C4-2B (cell line): ENCODE measurements around the gene PITPNC1.

Experiments used
- H3K27ac ChIP-seq: fragments of 450-650 bp; 2 replicates; pipeline ENCODE4 v1.5.1; 2017
- ZFX ChIP-seq: fragments of 450-650 bp; IDR thresholded peaks from 2 replicates; pipeline ENCODE4 v1.6.1; 2017
- TF ChIP-seq, protein P1 (sequence below): fragments of 450-650 bp; conservative IDR thresholded peaks from 2 replicates; pipeline ENCODE4 v1.5.1; 2017; ENCODE audit warnings: mild to moderate bottlenecking

PITPNC1 gene

DNA sequence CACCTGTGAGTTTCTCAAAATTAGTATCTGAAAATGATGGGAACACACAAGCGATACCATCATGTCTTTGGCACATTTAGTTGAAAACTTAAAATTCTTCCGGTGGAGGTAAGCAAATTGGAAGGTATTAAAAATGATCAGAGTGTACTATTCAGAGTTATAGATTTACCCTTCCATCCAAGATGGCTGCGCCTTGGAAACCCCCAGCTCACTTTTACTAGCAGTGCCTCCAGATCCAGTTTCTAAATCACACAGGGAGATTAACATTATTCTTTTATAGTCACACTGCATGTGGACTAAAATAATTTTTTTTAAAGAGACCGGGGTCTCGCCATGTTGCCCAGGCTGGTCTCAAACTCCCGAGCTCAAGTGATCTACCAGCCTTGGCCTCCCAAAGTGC is 15.0 kb downstream of the PITPNC1 start:
- no peak overlapping the region for H3K27ac ChIP-seq

DNA sequence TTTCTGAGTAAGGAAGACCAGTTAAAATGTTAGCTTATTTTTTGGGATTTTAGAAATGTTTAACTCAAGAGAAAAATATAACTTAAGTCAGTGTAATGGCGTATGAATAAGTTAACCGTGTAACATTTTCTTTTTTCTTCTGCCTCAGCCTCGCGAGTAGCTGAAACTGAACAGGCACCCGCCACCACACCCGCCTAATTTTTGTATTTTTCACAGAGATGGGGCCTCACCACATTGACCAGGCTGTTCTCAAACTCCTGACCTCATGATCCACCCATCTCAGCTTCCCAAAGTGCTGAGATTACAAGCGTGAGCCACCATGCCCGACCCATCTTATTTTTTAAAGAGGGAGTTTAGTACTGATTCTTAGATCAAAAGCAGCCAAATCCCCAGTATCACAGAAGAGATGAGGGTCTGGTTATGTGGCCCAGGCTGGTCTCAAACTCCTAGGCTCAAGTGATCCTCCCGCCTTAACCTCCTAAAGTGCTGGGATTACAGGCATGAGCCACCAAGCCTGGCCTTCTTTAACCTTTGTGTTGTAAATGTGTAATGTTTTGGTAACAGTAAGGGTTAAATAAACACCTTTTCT is 16.8 kb downstream of the PITPNC1 start:
- no peak overlapping the region for H3K27ac ChIP-seq
- TF ChIP-seq ZFX = no peak
- TF ChIP-seq, protein P1, sequence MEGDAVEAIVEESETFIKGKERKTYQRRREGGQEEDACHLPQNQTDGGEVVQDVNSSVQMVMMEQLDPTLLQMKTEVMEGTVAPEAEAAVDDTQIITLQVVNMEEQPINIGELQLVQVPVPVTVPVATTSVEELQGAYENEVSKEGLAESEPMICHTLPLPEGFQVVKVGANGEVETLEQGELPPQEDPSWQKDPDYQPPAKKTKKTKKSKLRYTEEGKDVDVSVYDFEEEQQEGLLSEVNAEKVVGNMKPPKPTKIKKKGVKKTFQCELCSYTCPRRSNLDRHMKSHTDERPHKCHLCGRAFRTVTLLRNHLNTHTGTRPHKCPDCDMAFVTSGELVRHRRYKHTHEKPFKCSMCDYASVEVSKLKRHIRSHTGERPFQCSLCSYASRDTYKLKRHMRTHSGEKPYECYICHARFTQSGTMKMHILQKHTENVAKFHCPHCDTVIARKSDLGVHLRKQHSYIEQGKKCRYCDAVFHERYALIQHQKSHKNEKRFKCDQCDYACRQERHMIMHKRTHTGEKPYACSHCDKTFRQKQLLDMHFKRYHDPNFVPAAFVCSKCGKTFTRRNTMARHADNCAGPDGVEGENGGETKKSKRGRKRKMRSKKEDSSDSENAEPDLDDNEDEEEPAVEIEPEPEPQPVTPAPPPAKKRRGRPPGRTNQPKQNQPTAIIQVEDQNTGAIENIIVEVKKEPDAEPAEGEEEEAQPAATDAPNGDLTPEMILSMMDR = no peak

More for the DNA sequence above, 15.0 kb downstream of the PITPNC1 start:
- TF ChIP-seq, protein P1 = no peak
- TF ChIP-seq ZFX = no peak

DNA sequence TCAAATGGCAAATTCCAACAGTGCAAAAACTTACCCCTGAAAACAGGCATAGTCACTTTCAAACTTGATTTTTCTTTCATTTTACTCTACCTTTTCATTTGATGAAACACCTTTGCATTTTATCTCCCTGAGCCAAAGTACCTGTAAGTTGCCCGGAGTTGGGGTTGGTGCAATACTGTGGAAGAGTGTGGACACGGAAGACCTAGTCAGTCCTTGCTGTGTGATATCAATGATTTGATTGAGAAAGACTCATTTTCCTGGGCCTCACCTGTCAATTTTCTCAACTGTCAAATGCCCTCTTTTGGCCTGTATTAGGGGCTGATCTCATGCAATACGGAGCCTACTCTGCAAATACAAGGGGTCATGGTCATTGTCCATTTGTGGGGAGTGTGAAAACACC is 22.6 kb downstream of the PITPNC1 start:
- TF ChIP-seq, protein P1 = no peak
- TF ChIP-seq ZFX = no peak
- H3K27ac ChIP-seq = no peak overlapping the region

DNA sequence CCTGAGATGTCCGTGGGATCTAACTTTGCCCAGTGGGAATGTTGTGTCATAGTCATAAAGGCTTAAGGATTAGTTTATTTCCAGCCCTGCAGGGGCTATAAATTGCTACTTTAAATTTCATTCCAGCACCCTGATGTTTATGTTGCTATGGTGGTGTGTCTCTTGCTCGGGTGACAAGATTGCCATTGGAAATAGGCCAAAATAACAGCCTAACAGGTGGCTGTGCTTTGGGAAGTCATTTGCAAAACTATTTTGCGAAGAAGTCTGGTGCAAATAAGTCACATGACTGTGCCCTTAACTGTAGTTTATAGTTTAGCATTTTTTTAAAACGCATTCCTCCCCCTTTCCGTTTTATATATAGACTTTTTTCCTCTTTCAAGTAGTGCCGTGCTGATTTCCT is 23.1 kb downstream of the PITPNC1 start:
- TF ChIP-seq, protein P1 = no peak
- no peak for TF ChIP-seq ZFX
- H3K27ac ChIP-seq = no peak overlapping the region

DNA sequence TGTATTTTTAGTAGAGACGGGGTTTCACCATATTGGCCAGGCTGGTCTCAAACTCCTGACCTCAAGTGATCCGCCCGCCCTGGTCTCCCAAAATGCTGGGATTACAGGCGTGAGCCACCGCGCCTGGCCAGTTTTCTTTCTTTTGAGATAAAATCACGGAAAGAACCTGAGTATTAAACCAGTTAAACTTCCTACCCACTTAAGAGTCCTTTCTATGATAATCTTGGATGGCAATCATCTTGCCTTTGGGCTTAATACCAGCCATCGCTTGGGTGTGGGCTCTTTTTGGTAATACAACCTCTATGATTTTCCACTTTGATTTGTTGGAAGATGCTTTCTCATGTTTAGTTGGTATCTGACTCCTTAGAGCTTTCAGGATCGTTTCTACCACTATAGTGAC is 24.0 kb downstream of the PITPNC1 start:
- TF ChIP-seq, protein P1 = no peak
- TF ChIP-seq ZFX = no peak
- H3K27ac ChIP-seq = no peak overlapping the region

DNA sequence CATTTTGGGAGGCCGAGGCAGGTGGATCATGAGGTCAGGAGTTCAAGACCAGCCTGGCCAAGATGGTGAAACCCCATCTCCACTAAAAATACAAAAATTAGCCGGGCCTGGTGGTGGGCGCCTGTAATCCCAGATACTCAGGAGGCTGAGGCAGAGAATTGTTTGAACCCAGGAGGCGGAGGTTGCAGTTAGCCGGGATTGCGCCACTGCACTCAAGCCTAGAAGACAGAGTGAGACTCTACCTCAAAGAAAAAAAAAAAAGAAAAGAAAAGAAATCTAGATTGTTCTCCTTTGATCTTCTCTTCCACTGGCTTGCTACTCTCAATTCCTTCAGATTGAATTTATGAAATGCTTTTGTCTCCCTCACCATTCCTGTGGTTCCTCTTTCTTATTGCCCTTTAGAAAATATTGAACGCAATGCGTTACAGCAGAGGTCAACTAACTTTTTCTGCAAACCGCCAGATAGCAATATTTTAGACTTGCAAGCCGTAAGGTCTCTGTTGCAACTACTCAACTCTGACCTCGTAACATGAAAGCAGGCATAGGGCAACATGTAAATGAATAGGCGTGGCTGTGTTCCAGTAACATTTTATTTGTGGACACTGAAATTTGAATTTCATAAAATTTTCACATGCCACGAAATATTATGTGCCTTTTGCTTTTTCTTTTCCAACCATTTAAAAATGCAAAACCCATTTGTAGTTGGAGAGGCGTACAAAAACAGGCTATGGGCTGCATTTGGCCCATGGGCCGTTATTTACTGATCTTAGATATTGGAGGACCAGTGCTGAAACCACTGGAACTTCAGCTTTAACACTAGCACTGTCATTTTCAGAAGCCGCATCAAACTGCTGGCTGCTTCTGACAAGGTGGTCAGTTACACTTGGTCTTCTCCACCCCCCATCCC is 24.8 kb downstream of the PITPNC1 start:
- TF ChIP-seq ZFX = no peak
- TF ChIP-seq, protein P1 = no peak
- H3K27ac ChIP-seq = no peak overlapping the region

DNA sequence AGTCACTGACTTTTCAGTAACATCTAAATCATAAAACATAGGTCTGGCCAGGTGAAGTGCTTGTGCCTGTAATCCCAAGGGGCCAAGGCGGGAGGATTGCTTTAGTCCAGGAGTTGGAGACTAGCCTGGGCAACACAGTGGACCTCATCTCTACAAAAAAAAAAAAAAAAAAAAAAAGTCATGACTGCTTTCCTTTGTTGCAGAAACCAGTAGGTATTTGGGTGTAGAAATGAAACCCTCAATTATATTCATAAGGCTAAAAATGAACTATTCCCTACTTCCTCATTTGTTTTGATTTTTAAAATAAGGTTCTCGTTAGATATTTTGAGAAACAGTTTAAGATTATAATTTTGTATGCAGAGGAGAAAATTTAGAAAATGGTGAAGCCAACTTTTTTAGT is 26.0 kb downstream of the PITPNC1 start:
- no peak overlapping the region for H3K27ac ChIP-seq
- TF ChIP-seq, protein P1 = no peak
- no peak for TF ChIP-seq ZFX
